ENCODE results near the gene FOXP1. TPM values are rescaled to one million over a fixed set of nuclear protein-coding genes. Genes with fewer than 3 reads are reported as not detected.
"Not testable (repeated sequence)": the region's sequence is repeated elsewhere in the genome, so short reads cannot be mapped to it uniquely, and the experiment has no call there.

Gene FOXP1
- total RNA-seq, 2 experiments from 2014 or later = 144 to 152 TPM

DNA sequence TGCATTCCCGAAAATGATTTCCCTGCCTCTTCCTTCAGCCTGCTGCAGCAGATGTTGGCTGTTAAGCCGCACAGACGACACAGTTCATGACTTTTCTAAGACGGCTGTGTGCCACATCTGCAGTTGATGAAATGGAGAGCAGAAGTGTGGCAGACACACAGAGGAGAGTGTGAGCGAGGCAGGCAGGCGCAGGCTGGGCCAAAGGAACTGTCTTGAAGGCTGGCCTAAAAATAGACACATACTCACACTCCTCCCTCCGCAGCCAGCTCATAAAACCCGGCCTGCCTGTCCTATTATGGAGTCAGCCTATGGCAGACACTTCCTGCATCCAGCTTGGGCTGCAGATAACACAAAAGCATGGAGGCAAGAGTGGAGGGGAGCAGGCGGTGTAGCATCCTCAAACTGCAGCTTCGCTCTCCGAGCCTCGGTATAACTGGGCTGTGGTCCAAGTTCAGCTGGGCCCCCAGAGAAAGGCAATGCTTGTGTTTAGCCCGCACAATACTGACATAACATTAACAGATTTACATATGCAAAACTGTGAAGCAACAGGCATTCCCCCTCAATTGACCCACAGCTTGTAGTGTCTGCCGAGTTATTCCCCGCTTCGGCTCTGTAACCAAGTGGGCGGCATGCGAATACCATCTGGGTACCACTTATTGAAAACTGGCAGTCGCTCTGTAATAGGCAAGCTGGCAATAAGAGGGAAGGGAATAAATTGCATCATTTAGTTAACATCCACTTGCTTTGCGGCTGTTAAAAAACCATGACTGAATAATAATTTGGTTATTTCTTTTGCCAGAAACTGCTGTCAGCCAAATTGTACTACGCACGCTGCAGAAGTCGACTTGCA is 40.8 kb downstream of the FOXP1 start:
- ChIA-PET POLR2A (no interaction called here), CTCF (no interaction called here)

DNA sequence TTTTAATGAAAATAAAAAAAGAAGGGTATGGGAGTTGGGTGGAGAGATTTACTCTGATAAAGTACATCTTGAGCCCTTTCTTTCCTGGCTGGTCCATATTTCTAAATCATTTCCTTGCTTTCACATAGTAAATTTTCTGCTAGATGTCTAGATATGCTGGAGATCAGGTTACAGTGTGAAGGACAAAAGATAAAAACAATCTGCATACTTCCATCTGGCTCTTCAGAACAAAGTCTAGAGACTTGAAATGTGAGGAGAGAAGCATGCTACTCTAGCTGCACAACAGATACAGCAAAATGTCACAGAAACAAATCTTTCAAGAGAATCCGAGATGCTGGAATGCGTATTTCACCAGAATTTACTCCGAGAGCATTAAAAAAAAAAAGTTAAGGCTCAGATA is 42.2 kb downstream of the FOXP1 start:
- POLR2A ChIA-PET = no interaction called here

DNA sequence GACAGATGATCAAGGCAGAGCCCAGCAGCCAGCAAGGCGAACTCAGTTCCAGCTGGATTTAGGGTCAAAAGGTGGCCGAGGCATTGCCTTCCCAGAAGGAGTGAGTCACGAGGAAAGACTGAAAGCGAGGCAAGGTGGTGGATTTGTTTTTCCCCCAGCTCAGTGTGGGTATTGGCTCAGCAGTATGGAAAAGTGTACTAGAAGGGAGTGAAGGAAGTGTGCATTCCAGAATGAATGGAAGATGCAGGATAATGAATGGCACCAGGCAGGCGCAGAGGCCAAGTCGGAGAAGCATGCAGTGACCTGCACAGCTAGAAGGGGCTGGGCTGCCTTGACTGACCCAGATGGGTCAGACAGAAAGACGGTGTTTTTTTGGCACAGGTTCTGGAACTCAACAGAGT is 46.3 kb downstream of the FOXP1 start:
- ChIA-PET CTCF (no interaction called here), POLR2A (no interaction called here)

More for the DNA sequence above, 42.2 kb downstream of the FOXP1 start:
- CTCF ChIA-PET = no interaction called here

DNA sequence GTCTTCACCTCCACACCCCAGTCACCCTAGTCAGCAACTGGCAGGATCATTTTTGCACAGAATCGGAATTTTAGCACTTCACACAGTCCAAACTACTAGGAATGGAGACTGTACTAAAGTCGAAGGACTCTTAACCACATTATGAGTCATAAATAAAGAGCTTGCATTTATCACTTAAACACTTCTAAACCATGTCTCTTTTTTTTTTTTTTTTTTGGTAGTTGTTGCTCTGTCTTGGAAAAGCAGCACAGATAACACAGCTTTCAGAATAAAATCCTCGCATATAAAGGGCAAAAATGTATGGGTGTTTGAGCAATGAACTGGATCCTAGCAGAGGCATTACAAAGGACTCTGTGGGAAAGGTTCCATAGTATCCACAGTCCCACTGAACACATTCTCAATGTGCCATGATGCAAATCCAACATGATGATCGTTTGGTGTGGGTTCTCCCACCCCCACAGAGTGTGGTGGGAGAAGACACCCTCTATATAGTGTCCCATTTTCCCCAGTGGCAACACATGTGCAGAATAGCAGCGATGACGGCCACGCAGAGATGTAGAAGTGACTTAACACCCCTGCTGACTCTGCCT is 47.1 kb downstream of the FOXP1 start:
- ChIA-PET CTCF (interaction anchor here (1.1 kb wide), 1 partner anchor 56 kb away, joined by 3 read pairs; no protein-coding TSS in a partner anchor), POLR2A (no interaction called here)

DNA sequence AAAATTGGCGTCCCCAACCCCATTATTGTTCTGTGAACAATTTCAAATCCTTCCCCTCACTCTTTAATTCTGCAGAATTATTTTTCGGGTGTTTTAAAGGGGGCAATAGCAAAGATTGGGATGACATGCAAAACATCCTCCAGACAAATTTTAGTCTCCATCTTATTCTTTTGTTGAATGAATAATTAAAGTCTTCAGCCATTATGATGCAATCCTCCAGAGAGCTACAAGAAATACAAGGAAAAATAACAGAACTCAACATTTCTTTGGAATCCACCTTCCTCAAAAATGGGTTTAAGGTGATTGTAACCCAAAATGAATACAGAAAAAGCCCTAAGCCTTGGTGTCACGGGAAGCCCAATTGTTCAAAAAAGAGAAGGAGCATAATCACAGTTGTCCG is 49.9 kb downstream of the FOXP1 start:
- POLR2A ChIA-PET = no interaction called here
- CTCF ChIA-PET = no interaction called here

DNA sequence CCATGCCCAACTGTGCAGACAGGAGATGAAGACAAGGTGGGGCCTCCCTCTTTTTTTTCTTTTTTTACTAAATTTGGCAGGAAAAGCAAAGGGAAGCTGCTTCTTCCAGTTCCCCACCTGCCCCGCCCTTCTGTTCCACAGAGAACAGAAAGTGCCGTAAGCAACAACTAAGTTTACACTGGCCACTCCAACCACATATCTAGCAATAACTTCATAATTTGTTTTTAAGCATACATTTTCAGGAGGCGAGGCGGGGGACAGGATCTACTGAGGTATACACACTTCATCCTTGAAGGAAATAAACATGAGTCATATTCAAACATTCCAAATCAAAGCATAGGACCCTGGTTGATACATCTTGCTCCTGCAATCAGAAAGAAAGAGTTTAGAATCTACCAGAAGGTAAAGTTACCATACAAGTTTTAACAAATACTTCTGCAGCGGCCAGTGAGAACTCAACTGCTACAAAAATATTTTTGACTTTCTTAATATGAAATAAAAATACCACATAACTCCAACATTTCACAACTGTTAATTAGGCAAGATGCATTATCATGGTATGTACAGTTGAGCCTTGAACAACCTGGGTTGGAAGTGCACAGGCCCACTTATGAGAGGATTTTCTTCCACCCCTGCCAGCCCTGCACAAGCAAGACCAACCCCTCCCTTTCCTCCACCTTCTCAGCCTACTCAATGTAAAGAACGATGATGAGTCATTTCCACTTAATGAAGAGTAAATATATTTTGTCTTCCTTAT is 50.7 kb downstream of the FOXP1 start:
- ChIA-PET CTCF (no interaction called here), POLR2A (no interaction called here)

DNA sequence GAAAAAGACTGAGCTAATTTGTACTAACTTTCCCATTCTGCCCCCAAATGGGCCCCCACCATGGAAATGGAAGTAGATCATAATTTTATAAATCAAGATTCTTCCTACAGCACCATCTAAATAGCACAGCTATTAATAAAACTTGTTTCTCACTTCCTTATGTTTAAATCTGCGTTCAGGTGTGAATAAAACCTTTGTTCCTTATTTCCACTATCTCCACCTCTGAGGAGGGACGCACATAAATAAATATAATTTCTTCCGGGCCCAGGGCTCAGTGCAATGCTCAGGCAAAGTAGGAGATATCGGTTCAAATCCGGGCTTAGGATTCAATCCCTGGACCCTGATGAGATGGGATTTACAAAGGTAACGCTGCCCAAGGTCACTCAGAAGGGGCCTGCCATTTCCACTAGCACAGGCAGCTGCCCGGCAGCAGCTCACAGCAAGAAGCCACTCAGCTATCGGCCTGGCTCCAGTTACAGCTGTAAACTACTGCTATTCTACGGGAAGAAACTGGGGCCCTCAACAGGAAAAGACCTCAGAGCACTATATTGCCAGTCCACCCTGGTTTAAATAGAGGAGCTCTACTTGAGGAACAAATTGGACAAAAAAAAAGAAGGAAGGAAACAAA is 52.5 kb downstream of the FOXP1 start:
- ChIA-PET POLR2A (no interaction called here), CTCF (no interaction called here)

DNA sequence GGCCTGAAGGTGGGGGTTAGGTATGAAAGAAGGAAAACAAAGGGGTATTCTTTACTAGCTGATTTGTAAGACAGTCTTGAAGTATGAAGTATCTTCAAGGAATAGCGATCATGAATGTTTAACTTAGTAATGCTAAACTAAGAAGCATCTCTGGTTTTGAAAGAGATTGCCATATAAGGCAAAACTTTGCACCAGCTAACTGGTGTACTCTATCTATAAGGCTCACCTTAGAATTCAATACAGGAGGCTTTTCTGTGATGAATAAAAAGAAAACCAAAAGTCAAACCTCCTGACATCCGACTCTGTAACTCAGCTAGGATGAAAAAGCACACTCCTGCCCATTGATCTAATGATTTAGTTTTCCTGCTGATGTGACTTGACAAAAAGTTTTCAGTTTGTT is 54.7 kb downstream of the FOXP1 start:
- ChIA-PET CTCF (no interaction called here), POLR2A (interaction anchor here (0.5 kb wide), 1 partner anchor 20 kb away, joined by 3 read pairs; no protein-coding TSS in a partner anchor)

DNA sequence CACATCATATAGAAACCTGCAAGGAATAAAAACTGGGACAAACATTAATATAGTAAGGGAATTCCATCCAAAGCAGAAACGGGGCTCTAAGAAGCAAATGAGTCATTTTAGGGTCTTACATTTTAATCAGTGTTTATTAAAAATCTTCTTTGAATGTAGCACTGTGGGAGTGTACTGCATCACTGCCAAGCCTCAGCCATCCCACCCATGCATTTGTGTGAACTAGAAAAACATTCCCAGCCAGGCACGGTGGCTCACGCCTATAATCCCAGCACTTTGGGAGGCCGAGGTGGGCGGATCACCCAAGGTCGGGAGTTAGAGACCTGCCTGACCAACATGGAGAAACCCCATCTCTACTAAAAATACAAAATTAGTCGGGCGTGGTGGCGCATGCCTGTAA is 57.1 kb downstream of the FOXP1 start:
- CTCF ChIA-PET, POLR2A ChIA-PET: not testable (repeated sequence)

DNA sequence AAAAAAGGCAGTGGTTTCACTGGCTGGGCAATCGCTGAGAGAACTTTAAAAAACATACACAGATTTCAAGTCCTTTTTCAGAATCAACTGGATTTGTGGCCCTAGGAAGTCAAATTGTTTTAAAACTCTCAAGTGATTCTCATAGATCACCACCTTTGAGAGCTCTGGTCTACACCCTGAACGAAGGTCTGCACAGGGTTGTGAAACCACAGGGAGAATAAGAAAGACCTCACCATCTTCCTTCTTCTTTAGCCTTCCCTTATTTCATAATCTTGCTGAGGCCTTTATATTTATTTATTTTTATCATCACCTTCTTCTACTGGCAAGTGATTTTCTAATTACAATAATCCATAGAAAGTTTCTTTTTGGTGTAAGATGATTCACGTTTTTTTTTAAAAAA is 58.1 kb downstream of the FOXP1 start:
- POLR2A ChIA-PET = no interaction called here
- CTCF ChIA-PET = no interaction called here

DNA sequence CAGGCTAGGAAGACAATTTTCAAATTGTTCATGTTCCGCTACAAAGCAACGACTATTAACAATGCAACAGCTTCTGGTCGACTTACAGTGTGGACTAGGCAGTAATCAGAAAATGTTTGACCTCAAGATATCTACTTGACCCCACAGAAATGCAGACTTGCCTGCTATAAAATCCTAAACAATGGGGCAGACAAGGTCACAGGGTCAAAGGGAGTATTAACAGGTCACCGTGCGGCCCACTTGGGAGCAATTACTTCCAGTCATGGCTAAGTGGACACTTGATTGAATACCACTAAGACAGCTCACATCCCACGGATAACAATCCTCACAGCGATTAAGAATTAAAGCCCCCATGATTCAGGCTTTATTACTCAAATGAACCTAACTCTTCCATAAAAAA is 58.9 kb downstream of the FOXP1 start:
- POLR2A ChIA-PET = no interaction called here
- CTCF ChIA-PET = no interaction called here

DNA sequence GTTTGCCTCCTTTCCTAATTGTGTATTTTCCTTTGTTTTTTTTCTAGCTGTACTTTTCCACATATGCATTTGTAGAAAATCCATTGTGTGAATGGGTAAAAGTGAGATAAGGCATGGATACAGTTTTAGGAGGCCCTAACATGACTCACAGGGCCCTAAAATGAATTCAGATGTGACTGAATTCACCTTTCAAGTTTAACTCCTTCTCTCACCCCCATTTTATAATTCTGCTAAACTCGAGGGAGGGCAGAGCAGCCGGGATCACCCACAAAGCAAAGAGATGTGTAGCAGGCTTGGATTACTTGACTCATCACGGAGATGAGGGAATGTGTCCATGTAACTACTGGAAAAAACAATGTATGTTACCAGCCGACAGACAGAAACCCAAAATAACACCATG is 59.9 kb downstream of the FOXP1 start:
- ChIA-PET POLR2A (no interaction called here), CTCF (interaction anchor here (0.7 kb wide), 1 partner anchor 16 kb away, joined by 3 read pairs; no protein-coding TSS in a partner anchor)

DNA sequence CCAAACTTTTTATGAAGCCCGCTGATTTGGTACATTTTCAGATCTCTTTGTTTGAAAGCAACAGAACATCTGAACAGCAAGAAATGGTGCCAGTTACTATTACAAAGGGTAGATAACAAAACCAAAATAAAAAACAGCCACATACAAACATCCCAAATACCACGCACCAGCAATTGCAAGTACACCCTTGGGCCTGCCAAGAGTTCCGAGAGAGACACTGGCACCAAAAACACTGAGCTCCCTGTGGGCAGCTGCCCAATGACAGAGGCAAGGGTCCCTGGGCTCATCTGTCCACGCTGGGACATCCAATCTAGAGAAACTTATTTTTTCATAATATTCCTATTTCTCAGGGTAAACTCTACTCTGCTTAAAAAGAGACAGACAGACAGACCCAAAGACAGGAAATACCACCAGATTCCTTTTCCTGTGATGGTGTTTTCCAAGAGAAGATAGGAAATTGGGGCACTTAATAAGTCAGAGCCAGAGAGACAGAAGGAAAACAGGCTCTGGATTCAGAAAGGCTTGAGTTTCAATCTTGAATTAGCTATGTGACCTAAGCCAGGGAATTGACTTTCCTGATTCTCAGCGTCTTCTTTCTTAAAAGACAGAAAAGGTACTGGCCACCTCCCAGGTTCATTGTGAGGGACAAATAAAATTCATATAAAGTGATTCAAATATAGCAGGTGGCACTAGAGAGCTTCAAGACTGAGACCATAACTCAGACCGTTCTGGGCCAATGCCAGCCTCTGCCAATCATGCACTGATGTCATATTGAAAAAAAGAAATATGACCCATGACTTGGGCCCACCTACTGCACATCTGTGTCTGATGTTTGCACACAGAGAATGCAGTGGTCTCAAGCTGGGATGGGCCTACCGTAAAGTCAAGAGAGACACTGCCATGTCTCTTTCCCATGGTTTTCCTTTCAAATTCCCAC is 61.3 kb downstream of the FOXP1 start:
- POLR2A ChIA-PET = interaction anchor here (0.5 kb wide), 1 partner anchor 346 kb away, joined by 4 read pairs; no protein-coding TSS in a partner anchor
- CTCF ChIA-PET = no interaction called here

DNA sequence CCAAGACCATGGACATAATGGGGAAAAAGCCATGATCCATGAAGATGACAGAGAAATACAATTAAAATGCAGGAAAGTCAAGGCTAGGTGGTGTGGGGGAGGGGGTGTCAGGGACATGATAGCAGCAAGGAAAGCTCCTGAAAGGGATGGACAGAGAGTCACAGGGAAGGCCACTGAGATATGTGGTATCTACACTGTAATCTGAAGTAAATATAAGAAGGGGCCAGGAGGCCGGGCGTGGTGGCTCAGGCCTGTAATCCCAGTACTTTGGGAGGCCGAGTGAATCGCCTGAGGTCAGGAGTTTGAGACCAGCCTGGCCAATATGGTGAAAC is 62.5 kb downstream of the FOXP1 start:
- ChIA-PET POLR2A (no interaction called here), CTCF (no interaction called here)

DNA sequence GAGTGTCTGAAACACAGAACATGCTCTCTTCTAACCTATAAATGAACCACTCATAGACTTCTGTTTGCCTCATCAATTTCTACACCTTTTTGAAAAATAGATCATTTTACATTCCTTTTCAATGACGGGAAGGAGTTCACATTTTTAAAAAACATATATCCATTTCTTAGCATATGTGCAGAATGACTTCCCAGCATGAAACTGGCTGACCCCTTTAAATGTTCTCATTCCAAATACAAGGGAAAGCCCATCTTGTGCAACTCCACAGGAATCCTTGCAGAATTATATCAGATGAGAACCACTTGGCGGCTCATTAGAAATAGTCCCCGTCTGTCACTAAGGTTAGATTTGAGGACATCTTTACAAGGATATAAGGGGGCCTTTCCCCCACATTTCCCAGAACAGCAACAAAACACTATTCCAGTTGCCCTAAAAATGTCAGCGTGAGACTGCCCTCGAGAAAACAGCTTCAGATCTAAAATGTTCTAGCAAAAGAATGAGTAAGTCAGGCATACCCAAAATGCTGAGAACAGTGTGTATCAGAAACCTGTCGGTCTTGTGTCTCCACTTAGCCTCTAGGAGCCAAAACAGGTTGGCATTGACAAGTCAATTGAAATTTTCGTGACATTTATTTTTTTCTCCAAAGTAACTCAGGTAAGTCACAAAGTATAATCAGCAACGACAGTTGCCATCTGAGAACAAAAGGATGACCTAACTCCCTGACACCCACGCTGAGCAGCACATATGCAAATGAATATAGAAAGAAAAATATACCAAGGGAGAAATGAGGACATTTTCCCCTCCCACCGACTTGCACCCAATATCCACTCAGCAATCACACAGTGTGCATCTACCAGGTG is 63.1 kb downstream of the FOXP1 start:
- POLR2A ChIA-PET = no interaction called here
- CTCF ChIA-PET = no interaction called here

DNA sequence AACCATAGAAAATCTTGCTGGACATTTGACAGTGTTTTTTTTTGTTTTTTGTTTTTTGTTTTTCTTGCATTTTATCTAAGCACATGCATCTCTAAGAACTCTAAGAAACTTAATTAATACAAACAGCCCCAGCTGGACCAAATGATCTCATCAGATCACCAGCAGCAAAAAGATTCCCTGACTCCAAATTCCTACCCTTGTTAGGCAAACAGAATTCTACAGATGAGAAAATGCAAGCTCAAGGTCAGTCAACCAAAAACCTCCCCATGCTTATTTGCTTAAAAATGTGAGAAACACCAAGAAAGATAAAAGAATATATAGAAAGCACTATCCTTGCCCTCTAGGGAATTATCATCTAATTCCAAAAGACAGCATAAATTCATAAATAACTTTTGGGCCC is 65.4 kb downstream of the FOXP1 start:
- ChIA-PET CTCF (no interaction called here), POLR2A (no interaction called here)

DNA sequence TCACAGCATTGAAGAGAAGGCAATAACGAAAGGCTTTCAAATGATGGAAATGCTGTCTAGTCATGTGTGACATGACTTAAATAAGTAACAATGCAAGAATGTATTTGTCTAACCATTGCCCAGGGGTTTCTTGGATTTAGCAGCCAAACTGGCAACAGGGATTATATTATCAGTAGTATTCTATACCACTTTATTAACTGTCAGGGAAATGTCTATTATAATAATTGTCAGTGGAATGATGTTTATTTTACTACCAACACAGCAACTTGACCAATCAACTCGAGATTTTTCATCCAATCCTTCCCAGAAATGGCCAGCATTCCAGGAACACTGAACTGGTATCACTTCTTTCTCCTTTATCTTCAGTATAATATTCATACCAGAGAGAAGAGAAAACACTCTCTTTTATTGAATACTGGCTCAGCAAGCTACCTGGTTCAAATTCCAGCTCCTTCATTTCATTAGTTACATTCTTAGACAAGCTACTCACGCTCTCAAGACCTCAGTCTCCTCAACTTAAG is 66.2 kb downstream of the FOXP1 start:
- POLR2A ChIA-PET = no interaction called here
- CTCF ChIA-PET = no interaction called here

DNA sequence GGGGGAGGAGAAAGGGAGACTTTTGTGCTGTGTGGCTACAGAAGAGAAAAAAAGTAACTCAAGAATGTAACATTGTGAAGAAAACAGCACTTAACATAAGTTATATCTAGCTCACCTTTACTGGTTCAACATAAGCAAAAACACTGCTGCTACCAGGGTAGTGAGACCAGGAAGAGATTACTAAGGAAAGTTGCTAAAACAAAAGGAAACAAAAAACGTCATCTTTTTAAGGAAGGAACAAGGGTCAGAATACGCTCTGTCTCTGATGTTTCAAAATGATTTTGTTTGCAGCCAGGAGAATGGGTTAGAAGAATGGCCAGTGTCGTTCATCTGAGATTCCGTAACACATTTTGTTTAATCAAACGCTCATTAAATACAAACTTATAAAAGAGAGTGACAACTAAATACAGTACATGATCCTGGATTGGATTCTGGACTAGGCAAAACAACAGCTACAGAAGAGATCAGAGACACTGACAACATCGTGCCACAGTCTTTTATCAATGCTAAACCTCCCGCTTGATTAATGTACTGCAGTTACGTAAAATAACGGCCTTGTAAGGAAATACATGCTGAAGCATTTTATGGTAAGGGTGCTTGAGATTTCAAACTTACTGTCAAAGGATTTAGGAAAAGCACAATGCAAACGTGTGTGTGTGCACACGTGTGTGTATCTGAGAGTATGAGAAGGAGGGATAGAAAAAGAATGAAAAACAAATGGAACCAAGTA is 67.7 kb downstream of the FOXP1 start:
- ChIA-PET POLR2A (no interaction called here), CTCF (interaction anchor here (0.8 kb wide), 1 partner anchor 284 kb away, joined by 3 read pairs; no protein-coding TSS in a partner anchor)

Measured in activated CD8-positive, alpha-beta memory T cell treated with anti-CD3 and anti-CD28 coated beads for 36 hours (primary cell).